Measurements from ENCODE around the gene GPI. TPM values are rescaled to one million over a fixed set of nuclear protein-coding genes. Genes with fewer than 3 reads are reported as not detected.

The GPI gene
- polyA plus RNA-seq, 1 of the 3 experiments (the other 2 are of a cell fraction) = 144 TPM

- Histone ChIP-seq H3K4me3 (ENCODE audit: low read depth in 2 of 2, low read length in 1 of 2) (no peak overlapping the region), H3K9me2 (no peaks in the 10 kb centered on the region), H3K27me3 (ENCODE audit: insufficient read depth) (no peaks in the 10 kb centered on the region), H3K36me3 (replicated peaks in 1 of 2; ENCODE audit: control insufficient read depth in 1 of 2, insufficient read depth in 2 of 2, low read length in 1 of 2) (peaks cover 25 to 53% of the 10 kb centered on the region in 2 experiments), H3K9me3 (no peaks in the 10 kb centered on the region), H4K20me1 (ENCODE audit: insufficient read depth) (no peaks in the 10 kb centered on the region), H2AFZ (ENCODE audit: low read depth) (no peak overlapping the region), H3K4me2 (no peak overlapping the region), H3K79me2 (ENCODE audit: insufficient read depth) (no peaks in the 10 kb centered on the region), H3K4me1 (ENCODE audit: control insufficient read depth in 1 of 2, insufficient read depth in 2 of 2, low read depth in 1 of 2, low read length in 1 of 2) (peaks cover 0 to 3% of the 10 kb centered on the region in 2 experiments; a peak in 1 of 4 replicates), H3K9ac (no peak overlapping the region), H3K27ac (ENCODE audit: low read depth in 2 of 2, low read length in 1 of 2) (no peak overlapping the region), H3F3A (replicated peaks; ENCODE audit: insufficient read depth) (peaks cover 4% of the 10 kb centered on the region)
- CTCF ChIA-PET = interaction anchor here (0.6 kb wide), 2 partner anchors 13 to 15 kb away, joined by 3 to 4 read pairs; no protein-coding TSS in a partner anchor
- 96% methylated on average over 5 of the region's 5 CpGs for WGBS (ENCODE audit: low lambda C conversion rate)
- DNase-seq = no peak
- POLR2A ChIA-PET = no interaction called here
- no peak for TF ChIP-seq EZH2phosphoT487 (IDR thresholded peaks at IDR 0.05; ENCODE audit: borderline replicate concordance, low read depth)
- TF ChIP-seq REST (IDR thresholded peaks at IDR 0.05; ENCODE audit: low read depth, low read length) = no peak
- no peak for TF ChIP-seq FOXJ3 (CRISPR knock-in tag; IDR thresholded peaks at IDR 0.05)
- TF ChIP-seq ZBTB33 (IDR thresholded peaks at IDR 0.05; ENCODE audit: borderline replicate concordance, low read depth) = no peak
- TF ChIP-seq JUND (IDR thresholded peaks at IDR 0.05) = no peak
- no peak for TF ChIP-seq RAD21 (IDR thresholded peaks at IDR 0.05; ENCODE audit: low read length)
- TF ChIP-seq RFX5 (IDR thresholded peaks at IDR 0.05; ENCODE audit: low read length) = no peak
- TF ChIP-seq GATA2 (CRISPR knock-in tag; IDR thresholded peaks at IDR 0.05) = no peak
- TF ChIP-seq MXI1 (IDR thresholded peaks at IDR 0.05; ENCODE audit: low read depth, low read length) = no peak
- no peak for TF ChIP-seq MEF2A (IDR thresholded peaks at IDR 0.05; ENCODE audit: borderline replicate concordance, low read depth)
- no peak for TF ChIP-seq RXRA (IDR thresholded peaks at IDR 0.05; ENCODE audit: borderline replicate concordance, low read depth)
- no peak for TF ChIP-seq GABPA (IDR thresholded peaks at IDR 0.05; ENCODE audit: low read depth)
- no peak for TF ChIP-seq SMC3 (IDR thresholded peaks at IDR 0.05; ENCODE audit: low read depth, low read length)
- no peak for TF ChIP-seq ELF1 (IDR thresholded peaks at IDR 0.05)
These were observed 32.8 kb upstream of the GPI start for GRCh38 chr19:34332027-34332760.
